ENCODE data around the gene SLC29A3. TPM values are rescaled to one million over a fixed set of nuclear protein-coding genes. Genes with fewer than 3 reads are reported as not detected.

SLC29A3 gene
- total RNA-seq, 1 experiment from 2014 or later: 35.7 TPM

- H3K4me1 ChIP-seq (replicated peaks; ENCODE audit: insufficient read depth): peaks cover 14% of the 10 kb centered on the region
These were observed 4.3 kb downstream of the SLC29A3 start for GRCh38 chr10:71323407-71323806.

GRCh38 chr10:71324743-71325142 is 5.7 kb downstream of the SLC29A3 start:
- ChIA-PET CTCF (interaction anchor here (0.6 kb wide), 1 partner anchor 102 kb away, joined by 4 read pairs; no protein-coding TSS in a partner anchor), POLR2A (ENCODE audit: unreplicated experiment) (no interaction called here)
- H2AFZ ChIP-seq: no peak overlapping the region
- H3F3A ChIP-seq (ENCODE audit: insufficient read depth, low read depth): no peaks in the 10 kb centered on the region
- no peak for DNase-seq
- H3K4me2 ChIP-seq: no peak overlapping the region
- H3K4me3 ChIP-seq: no peak overlapping the region
- no TSS peak for BruUV-seq (replicated peaks)
- peaks cover 17% of the 10 kb centered on the region for H3K79me2 ChIP-seq (ENCODE audit: low read depth)
- peaks cover 17% of the 10 kb centered on the region; the same call in 1 of the 2 replicates for H3K36me3 ChIP-seq (ENCODE audit: low read depth)
- H3K27me3 ChIP-seq (ENCODE audit: insufficient read depth, low read depth): no peaks in the 10 kb centered on the region
- no peaks in the 10 kb centered on the region for H3K9me3 ChIP-seq (ENCODE audit: insufficient read depth, low read depth)
- TF ChIP-seq EZH2 (IDR thresholded peaks at IDR 0.05; ENCODE audit: low read depth): no peak
- TF ChIP-seq CTCF (conservative IDR thresholded peaks at IDR 0.05): no peak
- intact Hi-C loops (cut with micrococcal nuclease; ENCODE audit: unreplicated experiment): no loop called here
- H3K4me1 ChIP-seq (replicated peaks; ENCODE audit: insufficient read depth): peaks cover 12% of the 10 kb centered on the region
- H4K20me1 ChIP-seq (ENCODE audit: insufficient read depth): no peaks in the 10 kb centered on the region
- no peaks in the 10 kb centered on the region for H3K9me2 ChIP-seq (ENCODE audit: insufficient read depth)
- H3K27ac ChIP-seq: no peak overlapping the region

More at GRCh38 chr10:71323407-71323806, 4.3 kb downstream of the SLC29A3 start:
- Histone ChIP-seq H4K20me1 (ENCODE audit: insufficient read depth) (no peaks in the 10 kb centered on the region), H3K4me2 (no peak overlapping the region), H3K27me3 (ENCODE audit: insufficient read depth, low read depth) (no peaks in the 10 kb centered on the region), H2AFZ (no peak overlapping the region), H3K9me3 (ENCODE audit: insufficient read depth, low read depth) (no peaks in the 10 kb centered on the region), H3K79me2 (ENCODE audit: low read depth) (peaks cover 18% of the 10 kb centered on the region), H3K27ac (no peak overlapping the region), H3K4me3 (no peak overlapping the region), H3K36me3 (ENCODE audit: low read depth) (peaks cover 17% of the 10 kb centered on the region; the same call in 1 of the 2 replicates), H3F3A (ENCODE audit: insufficient read depth, low read depth) (0 out of 2 replicates have a peak, but pooled peaks cover 4% of the 10 kb centered on the region), H3K9me2 (ENCODE audit: insufficient read depth) (no peaks in the 10 kb centered on the region)
- ChIA-PET CTCF (interaction anchor here (0.6 kb wide), 1 partner anchor 110 kb away, joined by 3 read pairs; no protein-coding TSS in a partner anchor), POLR2A (ENCODE audit: unreplicated experiment) (interaction anchor here (0.7 kb wide), 1 partner anchor 694 kb away, joined by 8 read pairs; no protein-coding TSS in a partner anchor)
- intact Hi-C loops (cut with micrococcal nuclease; ENCODE audit: unreplicated experiment): no loop called here
- no peak for DNase-seq
- TF ChIP-seq EZH2 (IDR thresholded peaks at IDR 0.05; ENCODE audit: low read depth) (no peak), CTCF (conservative IDR thresholded peaks at IDR 0.05) (no peak)
- no TSS peak for BruUV-seq (replicated peaks)

GRCh38 chr10:71325267-71325666 is 6.2 kb downstream of the SLC29A3 start:
- peaks cover 11% of the 10 kb centered on the region for H3K4me1 ChIP-seq (replicated peaks; ENCODE audit: insufficient read depth)
- no peak for TF ChIP-seq EZH2 (IDR thresholded peaks at IDR 0.05; ENCODE audit: low read depth)
- TF ChIP-seq CTCF (conservative IDR thresholded peaks at IDR 0.05): no peak
- H3F3A ChIP-seq (ENCODE audit: insufficient read depth, low read depth): no peaks in the 10 kb centered on the region
- no peaks in the 10 kb centered on the region for H4K20me1 ChIP-seq (ENCODE audit: insufficient read depth)
- H3K36me3 ChIP-seq (ENCODE audit: low read depth): peaks cover 17% of the 10 kb centered on the region; the same call in 1 of the 2 replicates
- no peak for DNase-seq
- ChIA-PET CTCF (no interaction called here), POLR2A (ENCODE audit: unreplicated experiment) (interaction anchor here (0.6 kb wide), 1 partner anchor 18 kb away, joined by 10 read pairs; no protein-coding TSS in a partner anchor)
- H3K9me3 ChIP-seq (ENCODE audit: insufficient read depth, low read depth): no peaks in the 10 kb centered on the region
- no peak overlapping the region for H3K4me2 ChIP-seq
- no peaks in the 10 kb centered on the region for H3K9me2 ChIP-seq (ENCODE audit: insufficient read depth)
- H2AFZ ChIP-seq: no peak overlapping the region
- no peak overlapping the region for H3K4me3 ChIP-seq
- peaks cover 12% of the 10 kb centered on the region for H3K79me2 ChIP-seq (ENCODE audit: low read depth)
- H3K27me3 ChIP-seq (ENCODE audit: insufficient read depth, low read depth): no peaks in the 10 kb centered on the region
- no TSS peak for BruUV-seq (replicated peaks)
- H3K27ac ChIP-seq: no peak overlapping the region
- intact Hi-C loops (cut with micrococcal nuclease; ENCODE audit: unreplicated experiment): no loop called here
